ENCODE measurements around the gene ZNF396.

DNA sequence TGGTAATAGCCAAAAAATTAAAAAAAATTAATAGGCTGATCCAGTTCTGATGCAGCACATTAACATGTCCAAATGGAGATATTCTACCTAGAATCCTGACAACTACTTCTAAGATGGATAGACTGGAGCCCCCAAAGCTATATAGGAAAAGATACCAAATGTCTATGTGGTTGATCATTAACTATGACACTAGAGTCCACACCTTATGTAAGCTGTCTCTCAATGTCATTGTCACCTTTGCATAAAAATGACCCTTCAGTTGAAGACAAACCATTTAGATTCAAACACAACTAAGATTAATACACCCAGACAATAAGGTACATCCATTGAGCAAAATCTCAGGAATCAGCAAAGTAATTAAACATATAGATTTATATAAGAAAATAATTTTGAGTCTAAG is 14.6 kb downstream of the ZNF396 start:
- TF ChIP-seq, protein P1, sequence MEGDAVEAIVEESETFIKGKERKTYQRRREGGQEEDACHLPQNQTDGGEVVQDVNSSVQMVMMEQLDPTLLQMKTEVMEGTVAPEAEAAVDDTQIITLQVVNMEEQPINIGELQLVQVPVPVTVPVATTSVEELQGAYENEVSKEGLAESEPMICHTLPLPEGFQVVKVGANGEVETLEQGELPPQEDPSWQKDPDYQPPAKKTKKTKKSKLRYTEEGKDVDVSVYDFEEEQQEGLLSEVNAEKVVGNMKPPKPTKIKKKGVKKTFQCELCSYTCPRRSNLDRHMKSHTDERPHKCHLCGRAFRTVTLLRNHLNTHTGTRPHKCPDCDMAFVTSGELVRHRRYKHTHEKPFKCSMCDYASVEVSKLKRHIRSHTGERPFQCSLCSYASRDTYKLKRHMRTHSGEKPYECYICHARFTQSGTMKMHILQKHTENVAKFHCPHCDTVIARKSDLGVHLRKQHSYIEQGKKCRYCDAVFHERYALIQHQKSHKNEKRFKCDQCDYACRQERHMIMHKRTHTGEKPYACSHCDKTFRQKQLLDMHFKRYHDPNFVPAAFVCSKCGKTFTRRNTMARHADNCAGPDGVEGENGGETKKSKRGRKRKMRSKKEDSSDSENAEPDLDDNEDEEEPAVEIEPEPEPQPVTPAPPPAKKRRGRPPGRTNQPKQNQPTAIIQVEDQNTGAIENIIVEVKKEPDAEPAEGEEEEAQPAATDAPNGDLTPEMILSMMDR (conservative IDR thresholded peaks at IDR 0.05): no peak
- no peak for TF ChIP-seq ZFX (IDR thresholded peaks at IDR 0.05)
